NCI-H82 treated with DMSO at 0.1 percent for 48 hours (cell line): ENCODE results near the gene GGCT.

ENCODE experiments used
- DNase-seq: peaks from one replicate; lab custom pipeline; 2025; ENCODE audit not compliant: unreplicated experiment; lab: John Stamatoyannopoulos, UW

GGCT gene

DNA sequence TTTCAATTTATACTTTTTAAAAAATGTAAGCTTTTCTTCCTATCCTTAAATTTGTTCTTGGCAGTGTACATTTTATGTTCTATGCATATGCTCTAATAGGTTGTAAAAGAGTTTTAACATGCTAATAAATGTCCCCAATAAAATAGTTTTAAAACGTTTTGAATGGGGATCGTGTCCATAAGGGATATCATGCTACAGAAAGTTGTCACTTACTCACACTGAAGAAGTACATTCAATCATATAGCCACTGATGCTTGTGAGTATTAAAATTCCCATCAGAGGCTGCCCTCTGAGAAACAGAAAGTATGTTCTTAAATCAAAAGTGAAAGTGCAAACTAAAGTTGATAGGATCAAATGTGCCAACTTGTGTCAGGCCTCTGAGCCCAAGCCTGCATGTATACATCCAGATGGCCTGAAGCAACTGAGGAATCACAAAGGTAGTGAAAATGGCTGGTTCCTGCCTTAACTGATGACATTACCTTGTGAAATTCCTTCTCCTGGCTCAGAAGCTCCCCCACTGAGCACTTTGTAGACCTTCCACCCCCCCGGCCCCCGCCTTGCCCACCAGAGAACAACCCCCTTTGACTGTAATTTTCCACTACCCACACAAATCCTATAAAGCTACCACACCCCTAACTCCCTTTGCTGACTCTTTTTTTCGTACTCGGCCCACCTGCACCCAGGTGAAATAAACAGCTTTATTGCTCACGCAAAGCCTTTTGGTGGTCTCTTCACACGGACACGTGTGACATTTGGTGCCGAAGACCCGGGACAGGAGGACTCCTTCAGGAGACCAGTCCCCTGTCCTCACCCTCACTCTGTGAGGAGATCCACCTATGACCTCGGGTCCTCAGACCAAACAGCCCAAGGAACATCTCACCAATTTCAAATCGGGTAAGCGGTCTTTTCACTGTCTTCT is 25.2 kb downstream of the GGCT start:
- no peak for DNase-seq

DNA sequence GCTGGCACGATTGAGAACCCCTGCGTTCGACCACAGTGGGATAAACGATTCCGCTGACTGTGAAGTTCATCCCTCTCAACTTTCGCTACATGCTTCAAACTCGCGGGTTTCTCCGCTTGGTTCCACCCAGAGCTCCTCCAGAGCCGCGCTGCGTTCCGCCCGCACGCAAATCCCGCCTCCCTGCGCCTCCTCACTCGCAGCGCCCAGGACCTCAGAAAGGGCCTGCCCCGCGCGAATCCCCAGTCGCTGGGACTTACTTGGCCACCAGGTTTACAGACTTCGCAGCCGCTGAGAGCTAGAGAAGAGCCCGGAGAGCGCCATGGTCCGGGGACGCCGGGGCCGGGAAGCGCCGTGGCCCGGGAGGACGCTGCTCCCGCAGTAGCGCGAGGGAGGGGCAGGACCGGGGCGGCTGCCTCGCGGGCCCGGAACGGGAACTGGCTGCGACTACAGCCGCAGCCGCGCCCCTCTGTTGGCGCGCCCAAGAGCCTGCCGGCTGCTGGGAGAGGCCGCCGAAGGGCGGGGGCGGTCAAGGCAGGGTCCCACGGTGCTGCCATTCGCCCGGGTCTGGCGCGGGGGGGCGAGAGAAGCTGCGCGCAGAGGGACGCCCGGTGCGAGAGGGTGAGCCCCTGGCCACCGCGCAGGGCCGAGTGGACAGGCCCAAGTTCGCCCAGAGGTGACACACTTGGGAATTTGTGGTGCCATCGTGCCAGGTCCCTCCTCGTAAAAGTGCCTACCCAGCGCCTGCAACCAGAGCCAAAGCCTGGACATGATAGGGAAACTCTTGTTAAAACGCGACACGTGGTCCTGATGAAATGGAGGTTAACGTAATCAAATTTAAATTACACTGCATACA is 26.1 kb downstream of the GGCT start, which contains the start of gene NOD1:
Gene NOD1, minus strand, starts transcription at position 436 of the 853 bp plus-strand sequence. CDS start 21,863 bp downstream, outside the sequence.
- no peak for DNase-seq

DNA sequence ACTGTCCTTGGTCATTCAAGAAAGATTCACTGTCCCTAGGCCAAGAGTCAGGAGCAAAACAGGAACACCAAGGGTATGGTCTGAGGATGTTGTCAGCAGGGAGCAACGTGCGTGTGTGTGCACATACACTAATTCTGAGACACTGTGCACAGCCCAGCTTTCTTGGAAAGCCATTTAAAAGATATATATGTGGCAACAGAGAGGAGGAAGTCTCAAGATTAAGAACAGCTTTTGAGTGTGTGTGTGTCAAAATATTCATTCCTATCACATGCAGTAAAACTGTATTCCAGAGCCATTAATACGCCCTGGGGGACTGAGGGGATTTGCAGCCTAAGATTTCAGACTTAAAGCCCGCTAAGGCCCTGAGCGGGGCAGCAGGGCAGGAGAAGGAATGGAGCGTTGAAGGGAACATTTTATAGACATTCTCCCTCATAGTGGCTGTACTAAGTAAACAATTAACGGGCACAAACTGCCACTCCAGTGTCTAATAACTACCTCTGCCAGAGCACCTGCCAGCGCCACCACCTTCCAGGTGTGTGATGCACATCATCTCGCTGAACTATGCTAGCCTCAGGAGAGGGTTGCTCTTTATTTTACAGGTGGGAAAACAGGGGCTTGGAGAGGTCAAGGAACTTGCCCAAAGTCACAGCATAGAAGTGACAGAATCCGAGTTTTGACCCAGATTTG is 28.0 kb downstream of the GGCT start:
- DNase-seq = no peak

DNA sequence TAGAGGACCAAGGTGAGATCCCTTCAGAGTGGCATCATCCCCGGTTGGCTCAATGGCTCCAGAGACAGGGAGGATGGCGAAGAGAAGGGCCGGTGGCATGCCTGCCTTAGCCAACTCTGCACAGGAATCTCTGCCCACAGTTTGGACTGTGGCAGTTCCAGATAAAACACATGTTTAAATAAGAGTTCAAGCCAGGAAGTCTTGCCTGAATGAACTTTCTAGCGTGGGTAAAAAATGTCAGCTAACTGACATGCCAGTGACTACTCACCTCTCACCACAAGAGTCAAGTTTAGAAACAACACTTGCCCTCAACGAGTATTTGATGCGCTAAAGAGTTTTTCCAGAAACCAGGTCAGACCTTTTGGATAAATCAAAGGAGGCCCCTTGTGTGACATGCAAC is 29.0 kb downstream of the GGCT start:
- DNase-seq = no peak

DNA sequence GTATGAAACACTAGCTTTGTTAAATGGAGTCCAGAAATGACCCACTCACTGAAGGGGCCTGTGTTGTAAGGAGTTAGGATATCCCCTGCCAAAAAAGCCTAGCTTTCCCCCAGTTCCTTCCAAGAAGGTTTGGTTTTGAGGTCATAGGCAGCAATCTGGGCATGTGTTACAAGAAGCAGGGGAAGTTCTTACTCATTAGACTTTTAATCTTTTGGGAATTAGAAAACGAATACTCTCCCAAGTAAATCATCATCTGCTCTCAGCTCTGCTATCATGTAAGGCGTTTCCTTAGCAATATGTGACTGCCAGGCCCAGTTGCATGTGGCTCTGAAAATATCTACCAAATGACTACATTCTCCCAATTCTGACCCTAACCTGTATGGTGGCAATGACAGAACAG is 29.7 kb downstream of the GGCT start:
- no peak for DNase-seq

DNA sequence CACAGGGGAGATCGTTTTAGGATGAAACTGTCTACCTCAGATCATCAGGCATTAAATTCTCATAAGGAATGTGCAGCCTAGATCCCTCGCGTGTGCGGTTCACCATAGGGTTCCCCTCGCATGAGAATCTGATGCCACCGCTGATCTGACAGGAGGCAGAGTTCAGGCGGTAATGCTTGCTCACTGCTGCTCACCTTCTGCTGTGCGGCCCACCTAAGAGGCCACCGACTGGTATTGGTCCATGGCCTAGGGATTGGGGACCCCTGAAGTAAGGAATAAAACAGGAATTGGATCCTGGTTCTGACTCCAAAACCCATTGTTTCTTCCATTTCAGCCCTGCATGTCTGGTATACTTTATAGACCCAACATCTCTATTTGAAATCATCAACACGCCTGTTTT is 30.1 kb downstream of the GGCT start:
- no peak for DNase-seq

DNA sequence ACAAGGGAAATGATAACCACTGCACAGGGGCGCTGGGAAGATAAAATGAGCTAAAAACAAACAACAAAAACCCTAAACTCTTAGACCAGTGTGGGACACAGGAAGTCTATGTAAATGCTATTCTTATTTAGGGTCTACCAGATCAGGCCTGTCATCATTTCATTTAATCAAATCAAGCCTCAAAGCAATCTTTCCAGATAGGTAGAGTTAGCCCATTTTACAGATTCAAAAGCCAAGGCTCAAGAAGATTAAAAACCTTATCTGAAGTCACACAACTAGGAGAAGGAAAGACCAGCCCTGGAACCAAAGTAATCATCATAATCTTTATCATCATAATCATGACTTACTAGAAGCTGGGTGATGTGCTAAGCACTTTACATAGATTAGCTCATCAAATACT is 30.7 kb downstream of the GGCT start:
- no peak for DNase-seq

DNA sequence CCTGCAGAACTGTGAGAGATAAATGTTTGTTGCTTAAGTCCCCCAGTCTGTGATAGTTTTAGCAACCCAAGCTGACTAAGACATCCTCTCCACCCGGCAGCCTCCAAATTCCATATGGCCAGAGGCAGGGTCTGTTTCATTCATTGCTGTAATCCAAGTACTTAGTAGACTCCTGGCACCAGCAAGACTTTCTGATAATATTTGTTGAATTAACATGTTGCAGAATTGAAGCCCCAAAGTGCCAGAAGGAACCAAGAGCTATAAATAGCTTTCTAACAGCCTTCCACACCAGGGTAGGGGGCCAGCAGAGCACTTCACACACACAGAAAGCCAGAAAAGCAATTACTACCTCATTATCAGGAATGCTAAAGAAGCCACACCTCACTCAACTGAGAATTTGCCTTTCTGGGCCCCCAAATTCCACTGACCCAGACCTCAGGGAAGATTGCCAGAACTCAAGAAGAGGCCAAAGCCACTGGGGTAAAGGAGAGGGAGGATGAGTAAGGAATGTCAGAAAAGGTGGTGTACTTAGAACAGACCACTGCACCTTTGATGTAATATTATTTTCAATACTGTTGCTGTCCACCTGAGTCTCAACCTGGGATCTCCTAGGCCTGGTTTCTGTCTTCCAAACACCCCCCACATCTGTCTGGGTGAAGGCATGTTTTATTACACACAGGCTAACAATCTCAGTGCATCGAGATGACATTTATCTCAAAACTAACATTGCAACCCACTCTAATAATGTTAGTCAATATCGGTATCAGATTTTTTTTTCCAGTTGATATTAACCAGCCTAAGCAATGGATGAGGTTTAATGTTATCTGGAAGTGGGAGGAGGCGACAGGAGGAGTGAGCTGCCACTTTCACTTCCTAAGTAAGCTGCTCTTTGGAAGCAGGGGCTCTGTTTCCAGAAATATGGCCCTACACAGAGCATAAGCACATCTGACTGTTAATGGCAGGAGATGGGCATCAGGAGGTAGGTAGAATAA is 31.5 kb downstream of the GGCT start:
- DNase-seq = peak; percentile 67

DNA sequence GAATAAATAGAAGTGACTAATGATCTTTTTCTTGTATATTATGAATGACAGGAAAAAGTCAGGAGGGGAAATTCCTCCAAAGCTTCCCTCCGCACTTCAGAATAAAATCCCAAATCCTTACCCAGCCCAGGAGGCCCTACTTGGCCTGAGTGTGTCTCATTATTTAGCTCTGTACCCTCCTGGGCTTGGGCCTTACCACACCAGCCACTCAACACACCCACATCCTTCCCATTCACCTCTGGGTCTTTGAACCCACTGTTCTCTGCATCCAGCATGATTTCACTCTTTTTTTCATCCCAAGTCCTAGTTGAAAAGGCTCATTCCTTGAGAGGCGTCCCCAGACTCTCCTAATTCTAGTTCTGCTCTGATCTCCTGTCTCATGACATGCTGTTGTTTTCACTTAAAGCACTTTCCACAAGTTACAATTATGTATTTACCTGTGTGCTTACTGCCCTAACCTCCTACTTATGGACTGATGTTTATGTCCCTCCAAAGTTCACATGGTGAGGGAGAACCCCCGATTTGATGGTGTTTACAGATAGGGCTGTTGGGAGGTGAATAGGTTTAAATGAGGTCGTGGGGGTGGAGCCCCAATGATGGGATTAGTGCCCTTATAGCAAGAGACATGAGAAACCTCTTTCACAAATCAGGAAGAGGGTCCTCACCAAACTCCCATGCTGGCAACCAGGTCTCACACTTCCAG is 32.4 kb downstream of the GGCT start:
- no peak for DNase-seq

DNA sequence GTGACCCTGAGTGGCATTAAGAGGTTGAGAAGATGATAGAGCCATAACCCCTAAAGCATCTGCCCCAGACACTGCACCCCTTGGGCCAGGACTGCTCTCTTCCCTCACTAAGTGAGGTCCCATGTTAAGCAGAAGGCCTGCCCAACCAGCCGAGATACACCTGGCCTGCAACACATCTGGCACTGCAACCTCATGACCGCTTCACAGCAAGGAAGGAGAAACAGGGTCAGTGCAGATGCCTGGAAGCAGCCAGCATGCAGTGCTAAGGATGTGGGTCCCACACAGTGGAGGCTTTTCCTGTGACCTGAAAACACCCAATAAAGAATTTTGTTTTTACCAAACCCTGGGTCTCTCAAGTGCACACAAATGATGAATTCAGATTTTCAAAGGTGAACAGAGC is 33.4 kb downstream of the GGCT start:
- DNase-seq = no peak

DNA sequence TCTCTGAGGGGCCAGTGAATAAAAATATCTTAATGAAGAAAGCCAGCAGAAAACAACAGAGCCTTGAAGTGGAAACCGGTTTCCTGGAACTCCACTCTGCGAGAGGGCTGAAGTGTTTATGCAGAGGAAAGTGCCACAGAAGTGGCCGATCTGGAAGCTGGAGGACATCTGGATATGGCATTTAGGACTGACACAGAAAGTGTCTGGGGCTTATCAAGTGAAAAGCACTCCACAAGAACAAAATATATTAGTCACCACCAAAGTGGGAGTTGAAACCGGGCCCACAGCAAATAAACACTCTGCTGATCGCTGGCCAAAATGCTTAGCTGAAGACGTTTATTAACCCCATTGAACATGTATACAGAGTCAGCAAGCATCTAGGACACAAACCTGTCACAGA is 33.9 kb downstream of the GGCT start:
- no peak for DNase-seq

DNA sequence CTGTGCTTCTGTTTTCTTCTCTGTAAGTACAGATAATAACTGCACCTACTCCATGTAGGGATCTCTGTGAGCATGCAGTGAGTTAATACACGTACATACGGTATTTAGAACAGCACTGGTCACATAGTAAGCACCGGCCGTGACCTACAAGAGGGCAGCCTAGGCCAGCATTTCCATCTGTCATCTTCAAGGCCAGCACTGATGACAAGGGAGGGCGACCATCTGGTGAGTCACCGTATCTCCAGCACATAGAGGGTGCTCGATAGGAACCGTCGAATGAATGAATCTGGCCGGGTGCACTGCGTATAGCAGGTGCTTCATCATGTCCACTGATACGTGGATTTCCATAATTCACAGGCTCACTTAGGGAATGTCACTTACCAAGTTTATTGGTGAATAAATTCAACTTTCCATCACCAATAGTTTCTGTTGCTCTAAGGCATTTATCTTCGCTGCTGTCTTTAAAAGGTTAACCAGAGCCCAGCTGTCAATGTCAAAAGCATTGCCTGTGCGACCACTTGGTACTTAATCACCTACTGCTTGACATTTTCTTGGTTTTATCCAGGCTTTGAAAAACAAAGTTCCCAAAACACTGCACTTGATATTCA is 34.4 kb downstream of the GGCT start:
- peak; percentile 83 for DNase-seq

DNA sequence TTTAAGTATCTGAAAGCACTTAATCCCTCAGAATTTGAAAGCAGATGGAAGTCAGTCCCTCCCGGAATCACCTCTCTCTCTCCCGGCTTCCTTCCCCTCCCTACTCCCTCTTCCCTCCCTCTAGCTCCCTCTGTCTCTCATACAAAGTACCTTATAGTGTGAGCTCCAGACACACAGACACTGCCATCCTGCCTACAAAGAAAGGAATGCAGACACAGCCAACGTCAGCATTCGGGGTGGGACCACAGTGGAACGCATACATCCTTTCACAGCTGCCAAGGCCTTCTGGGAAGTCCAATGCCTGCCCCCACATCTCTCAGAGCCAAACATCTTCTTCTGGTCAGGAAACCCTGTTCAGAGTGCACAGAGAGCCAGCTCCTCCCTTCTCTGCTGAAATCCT is 35.3 kb downstream of the GGCT start:
- peak; percentile 90 for DNase-seq

DNA sequence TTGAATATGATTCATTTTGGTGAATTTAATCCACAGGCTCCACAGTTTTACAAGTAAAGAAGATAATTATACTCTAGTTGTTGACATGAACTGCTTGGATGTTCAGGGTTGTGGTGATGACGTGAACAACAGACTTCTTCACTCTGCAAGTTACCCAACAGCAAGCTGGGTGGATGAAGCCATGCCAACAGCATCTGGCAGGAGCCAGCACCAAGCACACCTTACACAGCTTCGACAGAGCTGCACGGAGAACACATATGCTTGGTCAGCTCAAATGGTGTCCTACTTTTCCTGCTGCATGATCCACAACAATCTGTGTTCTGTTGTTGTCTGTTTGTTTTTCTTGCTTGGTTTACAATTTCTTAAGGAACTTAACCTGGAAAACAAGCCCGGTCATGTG is 35.8 kb downstream of the GGCT start:
- no peak for DNase-seq

DNA sequence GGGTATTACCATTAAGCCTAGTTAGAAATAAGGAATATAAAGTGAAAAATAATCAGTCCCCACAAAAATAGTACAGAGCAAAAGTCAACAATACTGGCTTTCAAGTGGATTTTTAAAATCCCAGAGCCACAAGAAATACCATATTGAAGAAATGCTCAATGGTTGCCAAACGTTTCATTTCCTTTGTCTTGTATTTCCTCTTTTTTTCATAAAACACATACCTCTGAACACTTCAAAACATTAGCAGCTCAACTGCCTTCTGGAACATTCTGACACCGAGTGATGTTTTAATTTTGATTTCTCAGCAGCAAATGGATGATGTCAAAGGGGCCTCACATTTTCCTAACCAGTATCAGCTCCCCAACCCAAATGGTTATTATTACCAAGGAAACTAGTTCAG is 36.6 kb downstream of the GGCT start:
- DNase-seq = no peak

DNA sequence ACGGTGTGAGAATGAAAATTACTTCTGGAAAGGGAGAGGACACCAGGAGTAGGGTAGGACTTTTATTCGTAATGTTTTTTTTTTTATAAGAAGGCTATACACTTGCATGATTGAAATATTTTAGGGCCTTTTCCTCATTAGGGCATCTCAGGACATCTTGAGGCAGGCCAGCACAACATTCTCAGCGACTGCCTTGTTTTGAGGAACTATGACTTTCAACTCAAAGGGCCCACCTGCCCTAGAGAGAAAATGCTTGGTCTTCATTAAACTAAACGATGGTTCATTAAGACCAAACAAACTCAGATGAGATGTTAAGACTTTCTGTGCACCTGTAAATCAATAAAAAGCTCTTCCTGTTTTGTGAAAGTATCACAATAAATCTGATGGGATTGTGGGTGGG is 37.4 kb downstream of the GGCT start:
- DNase-seq = no peak

DNA sequence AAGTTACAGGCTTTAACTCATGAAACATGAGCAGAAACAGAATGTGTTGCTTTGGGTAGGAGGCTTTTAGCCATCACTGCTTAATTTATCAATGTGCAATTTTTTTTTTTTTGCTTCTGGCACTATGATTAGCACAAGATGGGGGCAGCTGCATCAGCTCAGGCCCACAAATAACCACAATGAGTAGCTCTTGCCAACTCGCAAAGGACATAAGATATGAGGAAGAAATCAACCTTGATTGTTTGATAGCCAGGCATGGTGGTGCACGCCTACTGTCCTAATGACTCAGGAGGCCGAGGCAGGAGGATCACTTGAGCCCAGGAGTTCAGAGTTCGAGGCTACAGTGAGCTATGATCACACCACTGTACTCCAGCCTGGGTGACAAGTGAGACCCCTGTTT is 38.4 kb downstream of the GGCT start:
- no peak for DNase-seq

DNA sequence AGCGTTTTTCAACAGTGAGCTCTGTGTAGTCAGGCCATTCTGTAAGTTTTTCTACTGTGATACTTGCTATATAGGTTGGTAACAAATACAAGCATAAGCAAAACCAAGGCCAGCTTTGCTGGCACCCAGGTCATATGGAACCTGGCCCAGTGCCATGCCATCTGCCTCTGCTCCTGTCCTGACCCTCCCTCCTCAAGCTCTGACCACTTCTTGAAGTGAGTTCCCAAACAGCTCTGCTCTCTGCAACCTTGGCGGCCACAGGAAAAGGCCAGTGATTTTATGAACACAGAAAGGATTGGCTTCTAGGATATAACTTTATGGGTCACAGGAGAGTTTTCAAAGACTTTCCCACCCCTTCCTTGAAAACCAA is 38.8 kb downstream of the GGCT start:
- DNase-seq = no peak
